C4-2B (cell line): ENCODE results near the gene GBX2.

Experiments
- ZFX ChIP-seq: fragments of 450-650 bp; IDR thresholded peaks from 2 replicates; pipeline ENCODE4 v1.6.1; 2017
- TF ChIP-seq, protein P1 (sequence below): fragments of 450-650 bp; conservative IDR thresholded peaks from 2 replicates; pipeline ENCODE4 v1.5.1; 2017; ENCODE audit warnings: mild to moderate bottlenecking

DNA sequence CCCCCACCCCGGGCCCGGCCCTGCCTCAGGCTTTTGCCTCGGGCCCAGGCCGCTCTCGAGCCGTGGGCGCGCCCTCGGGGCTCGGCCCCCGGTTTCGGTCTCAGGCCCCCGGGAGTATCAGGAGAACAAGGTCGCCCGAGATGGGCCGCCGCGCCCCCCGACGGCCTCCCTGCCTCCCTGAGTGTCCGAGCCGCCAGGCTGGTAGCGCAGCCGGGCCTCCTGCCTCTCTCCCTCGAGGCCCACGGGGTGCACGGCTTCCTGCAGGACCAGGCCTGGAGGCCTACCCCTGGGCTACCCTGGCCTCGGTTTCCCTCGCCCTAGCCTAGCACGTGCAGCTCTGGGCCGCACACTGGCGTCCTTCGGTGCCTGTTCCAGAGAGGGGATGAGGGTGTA lies 8.4 kb downstream of the GBX2 start:
- TF ChIP-seq, protein P1, sequence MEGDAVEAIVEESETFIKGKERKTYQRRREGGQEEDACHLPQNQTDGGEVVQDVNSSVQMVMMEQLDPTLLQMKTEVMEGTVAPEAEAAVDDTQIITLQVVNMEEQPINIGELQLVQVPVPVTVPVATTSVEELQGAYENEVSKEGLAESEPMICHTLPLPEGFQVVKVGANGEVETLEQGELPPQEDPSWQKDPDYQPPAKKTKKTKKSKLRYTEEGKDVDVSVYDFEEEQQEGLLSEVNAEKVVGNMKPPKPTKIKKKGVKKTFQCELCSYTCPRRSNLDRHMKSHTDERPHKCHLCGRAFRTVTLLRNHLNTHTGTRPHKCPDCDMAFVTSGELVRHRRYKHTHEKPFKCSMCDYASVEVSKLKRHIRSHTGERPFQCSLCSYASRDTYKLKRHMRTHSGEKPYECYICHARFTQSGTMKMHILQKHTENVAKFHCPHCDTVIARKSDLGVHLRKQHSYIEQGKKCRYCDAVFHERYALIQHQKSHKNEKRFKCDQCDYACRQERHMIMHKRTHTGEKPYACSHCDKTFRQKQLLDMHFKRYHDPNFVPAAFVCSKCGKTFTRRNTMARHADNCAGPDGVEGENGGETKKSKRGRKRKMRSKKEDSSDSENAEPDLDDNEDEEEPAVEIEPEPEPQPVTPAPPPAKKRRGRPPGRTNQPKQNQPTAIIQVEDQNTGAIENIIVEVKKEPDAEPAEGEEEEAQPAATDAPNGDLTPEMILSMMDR, result no peak
- no peak for TF ChIP-seq ZFX
